A673 (cell line): ENCODE measurements around the gene CPNE8. TPM values are rescaled to one million over a fixed set of nuclear protein-coding genes. Genes with fewer than 3 reads are reported as not detected.

Source experiments
- BruUV-seq: library from RNA; stranded (reverse); fragments of 400-500 nt; replicated peaks from 2 replicates; lab custom pipeline; 2021; lab: Mats Ljungman, UMichigan
- CTCF ChIA-PET: fragments of 300-600 bp; sonication (Branson Sonifier 250); formaldehyde crosslinking; loops from one replicate; lab custom pipeline; 2022; ENCODE audit warnings: antibody characterized with exemption; lab: Charles Lee
- POLR2A ChIA-PET: fragments of 300-600 bp; sonication (Branson Sonifier 250); formaldehyde crosslinking; loops from one replicate; lab custom pipeline; 2022; ENCODE audit warnings: antibody characterized with exemption; ENCODE audit not compliant: low non-redundant PET; lab: Charles Lee
- DNase-seq: peaks from one replicate; pipeline ENCODE4 v3.0.0-alpha.2; 2015; ENCODE audit warnings: low spot score
- H3K27ac ChIP-seq: fragments of 200-600 bp; sonication (generic); 2 replicates; pipeline ENCODE4 v1.5.1; 2016; ENCODE audit warnings: mixed run types, low read depth, mild to moderate bottlenecking, mixed read lengths, antibody characterized with exemption, low read length; ENCODE audit not compliant: poor library complexity, severe bottlenecking
- H3K27me3 ChIP-seq: fragments of 200-600 bp; sonication (generic); replicated peaks from 2 replicates; pipeline ENCODE4 v1.6.1; 2017; ENCODE audit warnings: mixed run types, low read depth, mild to moderate bottlenecking, mixed read lengths, antibody characterized with exemption, low read length; ENCODE audit not compliant: insufficient read depth, poor library complexity
- H3K36me3 ChIP-seq: fragments of 200-600 bp; sonication (generic); 2 replicates; pipeline ENCODE4 v1.6.1; 2016; ENCODE audit warnings: mixed run types, mild to moderate bottlenecking, mixed read lengths, antibody characterized with exemption, low read length; ENCODE audit not compliant: insufficient read depth, poor library complexity, severe bottlenecking
- H3K4me1 ChIP-seq: fragments of 200-600 bp; sonication (generic); 2 replicates; pipeline ENCODE4 v1.6.1; 2017; ENCODE audit warnings: mixed run types, mild to moderate bottlenecking, mixed read lengths, antibody characterized with exemption, low read length; ENCODE audit not compliant: insufficient read depth, poor library complexity, severe bottlenecking
- H3K4me3 ChIP-seq: fragments of 200-600 bp; sonication (generic); 2 replicates; pipeline ENCODE4 v1.5.1; 2016; ENCODE audit warnings: low read depth, mixed run types, mild to moderate bottlenecking, mixed read lengths, low read length; ENCODE audit not compliant: poor library complexity, severe bottlenecking
- H3K9me3 ChIP-seq: fragments of 200-600 bp; sonication (generic); 2 replicates; pipeline ENCODE4 v1.6.1; 2016; ENCODE audit warnings: mixed run types, low read depth, mild to moderate bottlenecking, mixed read lengths, antibody characterized with exemption, low read length; ENCODE audit not compliant: poor library complexity, severe bottlenecking
- EZH2 ChIP-seq: fragments of 200-600 bp; sonication (generic); IDR thresholded peaks from 2 replicates; pipeline ENCODE4 v1.6.1; 2017; ENCODE audit warnings: borderline replicate concordance, low read depth, mild to moderate bottlenecking, mixed read lengths, antibody characterized with exemption, low read length; ENCODE audit not compliant: poor library complexity, severe bottlenecking
- intact Hi-C: fragments of 100-400 bp; cut with micrococcal nuclease; formaldehyde crosslinking; loops from one replicate; pipeline ENCODE4 v1.10.0; 2022; ENCODE audit not compliant: unreplicated experiment
- total RNA-seq: library from RNA; stranded (reverse); gene quantifications from 2 replicates; pipeline ENCODE4 v1.2.3, GENCODE V29; 2021
- TF ChIP-seq, protein P1 (sequence below): fragments of 300-800, 200-600 bp; sonication (generic); conservative IDR thresholded peaks from 2 replicates; pipeline ENCODE4 v1.5.1; 2017; ENCODE audit warnings: low read depth, mild to moderate bottlenecking, antibody characterized with exemption, low read length, moderate library complexity, mixed read lengths

The CPNE8 gene
- total RNA-seq, 1 experiment from 2014 or later: 1.3 TPM

DNA sequence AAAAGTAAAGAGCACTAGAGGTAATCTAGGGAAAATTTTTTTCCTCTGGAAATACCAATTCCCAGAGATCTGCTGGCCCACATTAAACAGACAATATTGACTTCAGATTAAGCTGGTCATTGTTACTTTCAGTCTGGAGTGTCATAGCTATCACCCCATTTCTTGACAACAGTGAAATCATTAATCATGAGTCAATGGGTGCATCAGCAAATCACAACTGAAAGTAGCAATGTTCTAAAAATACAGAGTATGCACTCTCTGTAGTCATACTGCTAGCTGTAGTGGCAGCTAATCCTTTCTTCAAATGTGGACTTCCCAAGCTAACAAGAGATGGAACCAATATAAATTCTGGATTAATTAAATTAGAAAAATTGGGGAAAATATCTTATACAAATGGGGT lies 129.9 kb downstream of the CPNE8 start:
- no peak overlapping the region for H3K27ac ChIP-seq
- no peaks in the 10 kb centered on the region for H3K36me3 ChIP-seq
- CTCF ChIA-PET: no interaction called here
- no TSS peak for BruUV-seq
- intact Hi-C loops: no loop called here
- H3K9me3 ChIP-seq: peaks cover 3% of the 10 kb centered on the region
- H3K4me3 ChIP-seq: no peak overlapping the region
- H3K4me1 ChIP-seq: no peaks in the 10 kb centered on the region
- no peak for DNase-seq
- no peak for TF ChIP-seq EZH2
- TF ChIP-seq, protein P1, sequence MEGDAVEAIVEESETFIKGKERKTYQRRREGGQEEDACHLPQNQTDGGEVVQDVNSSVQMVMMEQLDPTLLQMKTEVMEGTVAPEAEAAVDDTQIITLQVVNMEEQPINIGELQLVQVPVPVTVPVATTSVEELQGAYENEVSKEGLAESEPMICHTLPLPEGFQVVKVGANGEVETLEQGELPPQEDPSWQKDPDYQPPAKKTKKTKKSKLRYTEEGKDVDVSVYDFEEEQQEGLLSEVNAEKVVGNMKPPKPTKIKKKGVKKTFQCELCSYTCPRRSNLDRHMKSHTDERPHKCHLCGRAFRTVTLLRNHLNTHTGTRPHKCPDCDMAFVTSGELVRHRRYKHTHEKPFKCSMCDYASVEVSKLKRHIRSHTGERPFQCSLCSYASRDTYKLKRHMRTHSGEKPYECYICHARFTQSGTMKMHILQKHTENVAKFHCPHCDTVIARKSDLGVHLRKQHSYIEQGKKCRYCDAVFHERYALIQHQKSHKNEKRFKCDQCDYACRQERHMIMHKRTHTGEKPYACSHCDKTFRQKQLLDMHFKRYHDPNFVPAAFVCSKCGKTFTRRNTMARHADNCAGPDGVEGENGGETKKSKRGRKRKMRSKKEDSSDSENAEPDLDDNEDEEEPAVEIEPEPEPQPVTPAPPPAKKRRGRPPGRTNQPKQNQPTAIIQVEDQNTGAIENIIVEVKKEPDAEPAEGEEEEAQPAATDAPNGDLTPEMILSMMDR: no peak
- H3K27me3 ChIP-seq: no peaks in the 10 kb centered on the region
- POLR2A ChIA-PET: no interaction called here

DNA sequence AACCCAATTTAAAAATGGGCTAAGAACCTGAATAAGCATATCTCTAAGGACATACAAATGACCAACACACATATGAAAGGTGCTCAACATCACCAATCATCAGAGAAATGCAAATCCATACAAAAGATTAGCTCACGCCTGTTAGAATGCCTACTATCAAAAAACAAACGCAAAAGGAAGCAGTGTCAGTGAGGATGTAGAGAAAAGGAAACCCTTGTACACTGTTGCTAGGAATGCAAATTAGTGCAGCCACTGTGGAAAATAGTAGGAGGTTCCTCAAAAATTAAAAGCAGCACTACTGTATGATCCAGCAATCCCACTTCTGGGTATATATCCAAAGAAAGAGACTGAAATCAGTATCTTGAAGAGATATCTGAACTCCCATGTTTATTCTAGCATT lies 133.0 kb downstream of the CPNE8 start:
- intact Hi-C loops: no loop called here
- TF ChIP-seq, protein P1: no peak
- no peak for TF ChIP-seq EZH2
- no peak overlapping the region for H3K4me3 ChIP-seq
- no peaks in the 10 kb centered on the region for H3K27me3 ChIP-seq
- no peak for DNase-seq
- no peaks in the 10 kb centered on the region for H3K9me3 ChIP-seq
- H3K27ac ChIP-seq: no peak overlapping the region
- BruUV-seq: no TSS peak
- ChIA-PET POLR2A (no interaction called here), CTCF (no interaction called here)
- H3K4me1 ChIP-seq: no peaks in the 10 kb centered on the region
- H3K36me3 ChIP-seq: no peaks in the 10 kb centered on the region

DNA sequence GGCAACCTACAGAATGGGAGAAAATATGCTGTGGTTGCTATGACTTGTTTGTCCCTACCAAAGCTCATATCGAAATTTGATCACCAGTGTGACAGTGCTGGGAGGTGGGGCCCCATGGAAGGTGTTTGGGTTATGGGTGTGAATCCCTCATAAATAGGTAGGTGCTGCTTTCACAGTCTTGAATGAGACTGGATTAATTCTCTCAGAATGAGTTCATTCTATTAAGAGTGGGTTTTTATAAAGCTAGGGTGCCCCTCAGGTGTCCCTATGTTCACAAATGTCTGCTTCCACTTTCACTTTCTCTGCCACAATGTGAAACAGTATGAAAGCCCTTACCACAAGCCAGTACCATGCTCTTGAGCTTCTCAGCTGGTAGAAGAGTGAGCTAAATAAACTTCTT lies 133.5 kb downstream of the CPNE8 start:
- H3K9me3 ChIP-seq: no peaks in the 10 kb centered on the region
- intact Hi-C loops: no loop called here
- H3K4me1 ChIP-seq: no peaks in the 10 kb centered on the region
- ChIA-PET POLR2A (no interaction called here), CTCF (no interaction called here)
- no TSS peak for BruUV-seq
- no peaks in the 10 kb centered on the region for H3K27me3 ChIP-seq
- H3K4me3 ChIP-seq: no peak overlapping the region
- DNase-seq: no peak
- TF ChIP-seq EZH2: no peak
- TF ChIP-seq, protein P1: no peak
- H3K36me3 ChIP-seq: no peaks in the 10 kb centered on the region
- no peak overlapping the region for H3K27ac ChIP-seq
